HG02884 (cell line): ENCODE data around the gene COL1A1.

Experiments
- ATAC-seq: cut with Tn5 transposase; IDR thresholded peaks from one replicate; pipeline ENCODE4 v1.9.1; 2021; ENCODE audit warnings: mild to moderate bottlenecking, moderate library complexity; ENCODE audit not compliant: unreplicated experiment

The COL1A1 gene

DNA sequence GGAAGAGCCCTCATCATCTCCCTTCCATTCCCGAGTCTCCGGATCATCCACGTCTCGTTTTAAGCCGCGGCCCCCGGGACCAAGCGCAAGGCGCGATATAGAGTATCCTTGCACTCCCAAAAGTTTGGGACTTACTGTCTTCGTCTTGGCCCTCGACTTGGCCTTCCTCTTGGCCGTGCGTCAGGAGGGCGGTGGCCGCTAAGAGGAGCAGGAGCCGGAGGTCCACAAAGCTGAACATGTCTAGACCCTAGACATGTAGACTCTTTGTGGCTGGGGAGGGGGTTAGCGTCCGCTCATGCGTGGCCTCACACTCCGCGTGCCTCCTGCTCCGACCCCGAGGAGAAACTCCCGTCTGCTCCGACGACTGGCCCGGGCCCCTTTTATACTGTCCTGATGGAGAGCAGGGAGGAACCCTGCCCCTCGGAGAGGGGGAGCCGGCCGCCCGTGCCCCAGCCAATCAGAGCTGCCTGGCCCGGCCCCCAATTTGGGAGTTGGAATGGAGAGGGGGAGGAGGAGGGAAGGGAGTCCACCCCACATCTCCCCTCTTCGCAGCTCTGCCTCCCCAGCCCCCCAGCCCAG lies at the start of gene COL1A1:
TSS of gene COL1A1 (minus strand) at position 356 of the 579 bp plus-strand sequence. CDS start at position 238, 118 bp downstream.
- no peak for ATAC-seq

DNA sequence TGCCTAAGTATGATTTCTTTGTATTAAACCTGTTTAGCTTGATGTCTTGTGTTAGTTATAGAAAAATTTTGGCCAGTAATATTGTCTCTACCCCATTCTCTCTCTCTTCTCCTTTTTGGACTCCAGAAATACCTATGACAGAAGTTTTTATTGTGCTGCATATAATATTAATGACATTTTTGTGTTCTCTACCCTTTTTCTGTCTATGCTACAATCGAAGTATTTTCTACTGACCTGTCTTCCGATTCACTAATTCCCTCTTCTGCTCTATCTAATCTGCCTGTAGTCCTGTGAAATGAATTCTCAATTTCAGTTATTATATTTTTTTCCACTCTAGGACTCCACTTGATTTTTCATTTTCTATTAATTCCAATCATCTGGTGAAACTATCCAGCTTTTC lies 46.8 kb upstream of the COL1A1 start:
- ATAC-seq: no peak

DNA sequence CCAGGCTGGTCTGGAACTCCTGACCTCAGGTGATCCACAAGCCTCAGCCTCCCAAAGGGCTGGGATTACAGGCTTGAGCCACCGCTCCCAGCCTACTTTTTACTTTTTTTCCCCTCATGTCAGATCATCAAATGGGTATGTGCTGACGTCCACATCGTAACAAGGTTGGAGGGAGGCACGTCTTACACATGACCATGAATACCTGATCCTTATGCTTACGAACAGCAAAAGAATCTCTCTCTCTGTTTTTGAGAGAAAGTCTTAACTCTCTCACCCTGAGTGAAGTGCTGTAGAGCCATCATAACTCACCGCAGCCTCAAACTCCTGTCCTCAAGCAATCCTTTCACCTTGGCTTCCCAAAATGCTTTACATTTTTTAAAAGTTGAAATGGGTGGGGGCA lies 43.3 kb upstream of the COL1A1 start:
- ATAC-seq: no peak

DNA sequence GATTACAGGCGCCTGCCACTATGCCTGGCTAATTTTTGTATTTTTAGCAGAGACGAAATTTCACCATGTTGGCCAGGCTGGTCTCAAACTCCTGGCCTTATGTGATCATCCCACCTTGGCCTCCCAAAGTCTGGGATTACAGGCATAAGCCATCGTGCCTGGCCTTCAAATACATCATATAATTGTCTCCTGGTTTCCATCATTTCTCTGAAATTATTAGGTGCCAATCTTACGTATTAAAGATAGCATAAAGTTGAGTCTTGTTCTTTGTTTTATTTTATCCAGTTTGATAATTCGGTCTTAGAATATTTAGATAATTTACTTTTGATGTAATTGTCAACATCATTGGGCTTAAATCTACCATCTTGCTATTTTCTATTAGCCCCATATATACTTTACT lies 40.0 kb upstream of the COL1A1 start:
- ATAC-seq: no peak

DNA sequence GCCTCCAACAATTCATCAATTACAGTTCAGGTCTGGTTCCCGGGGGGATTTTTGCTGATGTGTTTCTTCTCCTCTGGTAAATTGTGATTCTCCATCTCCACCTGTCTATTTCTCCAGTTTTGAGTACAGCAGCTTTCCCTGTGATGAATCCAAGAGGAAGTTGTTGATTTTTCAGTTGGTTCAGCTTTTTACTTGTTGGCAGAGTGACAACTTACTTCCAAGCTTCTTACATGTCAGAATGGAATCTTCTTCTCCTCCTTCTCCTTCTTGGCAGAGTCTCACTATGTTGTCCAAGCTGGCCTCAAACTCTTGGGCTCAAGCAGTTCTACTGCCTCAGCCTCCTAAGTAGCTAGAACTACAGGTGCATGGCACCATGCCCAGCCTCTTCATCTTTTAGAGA lies 39.4 kb upstream of the COL1A1 start:
- no peak for ATAC-seq

DNA sequence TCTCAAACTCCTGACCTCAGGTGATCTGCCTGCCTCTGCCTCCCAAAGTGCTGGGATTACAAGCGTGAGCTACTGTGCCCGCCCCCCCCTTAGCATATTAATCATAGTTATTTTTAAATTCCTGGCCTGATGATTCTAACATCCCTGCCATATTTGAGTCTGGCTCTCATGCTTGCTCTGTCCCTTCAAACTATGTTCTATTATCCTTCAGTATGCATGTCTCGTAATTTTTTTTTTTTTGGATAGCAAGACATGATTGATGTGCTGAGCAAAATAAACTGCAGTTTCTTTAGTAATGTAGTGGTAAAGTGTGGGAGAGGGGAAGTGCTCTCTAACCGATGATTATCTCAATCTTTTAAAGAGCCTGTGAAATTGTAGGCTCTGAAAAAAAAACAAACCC lies 38.5 kb upstream of the COL1A1 start:
- ATAC-seq: no peak

DNA sequence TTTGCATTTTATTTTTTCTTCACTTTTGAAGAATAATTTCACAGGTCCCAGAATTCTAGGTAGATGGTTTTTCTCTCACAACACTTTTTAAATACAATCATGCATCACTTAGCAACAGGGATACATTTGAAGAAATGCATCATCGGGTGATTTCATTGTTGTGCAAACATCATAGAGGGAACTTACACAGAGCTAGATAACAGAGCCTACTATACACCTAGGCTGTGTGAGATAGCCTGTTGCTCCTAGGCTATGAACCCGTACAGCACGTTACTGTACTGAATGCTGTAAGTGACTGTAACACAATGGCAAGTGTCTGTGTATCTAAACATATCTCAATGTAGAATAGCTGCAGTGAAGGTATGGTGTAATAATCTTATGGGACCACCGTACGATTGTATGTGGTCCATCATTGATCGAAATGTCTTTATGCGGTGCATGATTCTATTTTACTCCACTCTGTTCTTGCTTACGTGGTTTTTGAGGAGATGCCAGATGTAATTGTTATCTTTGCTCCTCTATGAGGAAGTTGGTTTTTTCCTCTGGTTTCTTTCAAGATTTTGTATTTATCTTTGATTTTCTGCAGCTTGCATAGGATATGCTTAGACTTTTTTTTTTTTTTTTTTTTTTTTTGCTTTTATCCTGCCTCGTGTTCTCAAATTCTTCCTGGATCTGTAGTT lies 37.3 kb upstream of the COL1A1 start:
- ATAC-seq: no peak

DNA sequence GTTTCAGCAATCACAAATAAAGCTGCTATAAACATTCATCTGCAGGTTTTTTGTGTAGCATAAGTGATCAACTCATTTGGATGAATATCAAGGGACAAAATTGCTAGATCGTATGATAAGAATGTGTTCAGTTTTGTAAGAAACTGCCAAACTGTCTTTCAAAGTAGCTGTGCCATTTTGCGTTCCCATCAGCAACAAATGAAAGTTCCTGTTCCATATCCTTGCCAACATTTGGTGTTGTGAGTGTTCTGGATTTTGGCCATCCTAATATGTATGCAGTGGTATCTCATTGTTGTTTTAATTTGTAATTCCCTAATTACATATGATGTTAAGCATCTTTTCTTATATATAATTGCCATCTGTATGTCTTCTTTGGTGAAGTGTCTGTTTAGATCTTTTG lies 36.5 kb upstream of the COL1A1 start:
- no peak for ATAC-seq

DNA sequence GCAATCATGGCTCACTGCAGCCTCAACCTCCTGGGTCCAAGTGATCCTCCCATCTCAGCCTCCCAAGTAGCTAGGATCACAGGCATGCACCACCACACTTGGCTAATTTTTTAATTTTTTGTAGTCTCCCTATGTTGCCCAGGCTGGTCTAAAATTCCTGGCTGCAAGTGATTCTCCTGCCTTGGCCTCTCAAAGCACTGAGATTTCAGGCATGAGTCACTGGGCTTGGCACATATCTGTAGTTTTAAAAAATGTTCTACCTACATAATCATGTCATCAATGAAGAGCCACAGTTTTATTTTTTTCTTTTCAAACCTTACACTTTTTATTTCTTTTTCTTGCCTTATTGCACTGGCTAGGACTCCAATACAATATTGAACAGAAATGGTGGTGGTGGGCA lies 33.1 kb upstream of the COL1A1 start:
- ATAC-seq: no peak

DNA sequence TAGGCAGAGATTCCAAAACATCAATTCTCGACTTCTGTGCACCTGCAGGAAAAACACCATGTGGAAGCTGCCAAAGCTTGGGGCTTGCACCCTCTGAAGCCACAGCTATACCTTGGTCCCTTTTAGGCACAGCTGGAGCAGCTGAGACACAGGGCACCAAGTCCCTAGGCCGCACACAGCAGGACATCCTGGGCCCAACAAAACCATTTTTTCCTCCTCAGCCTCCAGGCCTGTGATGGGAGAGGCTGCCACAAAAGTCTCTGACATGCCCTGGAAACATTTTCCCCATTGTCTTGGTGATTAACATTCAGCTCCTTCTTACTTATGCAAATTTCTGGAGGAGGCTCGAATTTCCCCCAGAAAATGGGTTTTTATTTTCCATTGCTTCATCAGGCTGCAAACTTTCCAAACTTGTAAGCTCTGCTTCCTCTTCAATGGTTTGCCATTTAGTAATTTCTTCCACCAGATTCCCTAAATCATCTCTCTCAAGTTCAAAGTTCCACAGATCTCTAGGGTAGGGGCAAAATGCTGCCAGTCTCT lies 24.3 kb upstream of the COL1A1 start:
- ATAC-seq: no peak

DNA sequence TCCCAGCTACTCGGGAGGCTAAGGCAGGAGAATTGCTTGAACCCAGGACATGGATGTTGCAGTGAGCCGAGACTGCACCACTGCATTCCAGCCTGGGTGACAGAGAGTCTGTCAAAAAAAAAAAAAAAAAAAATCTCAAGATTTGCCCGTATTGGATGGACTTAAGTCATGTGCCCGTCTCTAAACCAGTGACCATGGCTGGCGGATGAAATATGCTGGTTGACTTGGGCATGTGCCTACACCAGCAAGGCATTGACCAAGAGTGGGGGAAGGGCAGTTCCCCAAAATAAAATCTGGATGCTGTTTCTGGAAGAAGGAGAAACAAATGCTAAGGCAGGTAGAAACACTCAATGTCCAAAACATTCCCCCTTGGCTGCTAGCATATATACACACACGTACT lies 21.5 kb upstream of the COL1A1 start:
- ATAC-seq: no peak

DNA sequence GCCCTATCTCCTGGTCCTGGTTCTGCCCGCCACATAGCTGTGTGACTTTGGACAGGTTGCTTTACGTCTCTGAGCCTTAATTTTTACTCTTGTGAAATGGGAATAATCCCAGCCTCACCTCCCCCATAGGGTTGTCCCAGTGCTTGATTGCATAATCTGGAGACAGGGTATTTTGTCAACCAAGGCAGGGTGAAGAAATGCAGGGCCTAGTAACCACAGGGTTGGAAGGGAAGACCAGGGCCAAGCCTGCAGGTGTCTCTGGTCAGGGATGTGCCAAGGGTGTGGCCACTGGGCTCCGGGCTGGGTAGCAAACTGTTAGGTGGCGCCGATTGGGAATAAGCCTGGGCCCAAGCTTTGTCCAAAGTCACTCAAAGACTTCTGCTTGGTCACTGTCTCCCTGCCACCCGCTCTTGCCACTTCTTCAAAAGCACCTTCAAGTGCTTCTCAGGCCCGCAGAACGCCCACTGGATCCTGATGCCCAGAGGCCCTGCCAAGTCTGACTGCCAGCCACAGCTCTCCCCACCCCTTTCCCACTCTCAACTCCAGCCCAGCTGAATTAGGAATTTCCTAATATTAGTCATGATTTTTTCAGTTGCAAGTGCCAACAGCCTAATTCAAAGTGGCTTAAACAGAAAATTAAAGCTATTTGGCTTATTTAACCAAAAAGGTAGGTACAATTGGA lies 20.6 kb upstream of the COL1A1 start:
- ATAC-seq: no peak

DNA sequence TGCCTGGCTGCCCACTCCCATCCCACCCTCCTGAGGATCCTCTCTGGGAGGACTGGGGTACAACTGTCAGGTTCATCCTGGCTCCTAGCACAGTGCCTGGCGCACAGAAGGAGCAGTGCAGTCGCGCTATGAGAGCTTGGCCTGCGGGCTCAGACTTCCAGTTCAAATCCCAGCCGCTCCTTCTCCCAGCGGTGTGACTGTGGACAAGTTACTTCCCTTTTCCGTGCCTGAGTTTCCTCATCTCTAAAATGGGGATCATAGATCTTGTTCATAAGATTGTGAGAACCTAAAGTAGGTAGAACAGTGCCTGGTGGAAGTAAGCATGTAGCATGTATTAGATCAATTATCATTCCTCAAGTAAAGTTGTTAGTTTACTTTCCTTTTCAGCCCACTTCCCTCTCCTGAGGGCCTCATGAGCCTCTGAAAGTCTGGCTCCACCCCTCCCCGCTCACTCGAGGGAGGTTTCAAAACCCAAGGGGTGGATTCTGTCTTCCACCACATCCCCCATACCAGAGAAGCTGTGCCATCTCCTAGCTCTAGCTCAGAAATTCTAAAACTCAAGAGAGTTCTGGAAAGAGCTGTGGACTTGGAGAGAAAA lies 19.9 kb upstream of the COL1A1 start:
- no peak for ATAC-seq

DNA sequence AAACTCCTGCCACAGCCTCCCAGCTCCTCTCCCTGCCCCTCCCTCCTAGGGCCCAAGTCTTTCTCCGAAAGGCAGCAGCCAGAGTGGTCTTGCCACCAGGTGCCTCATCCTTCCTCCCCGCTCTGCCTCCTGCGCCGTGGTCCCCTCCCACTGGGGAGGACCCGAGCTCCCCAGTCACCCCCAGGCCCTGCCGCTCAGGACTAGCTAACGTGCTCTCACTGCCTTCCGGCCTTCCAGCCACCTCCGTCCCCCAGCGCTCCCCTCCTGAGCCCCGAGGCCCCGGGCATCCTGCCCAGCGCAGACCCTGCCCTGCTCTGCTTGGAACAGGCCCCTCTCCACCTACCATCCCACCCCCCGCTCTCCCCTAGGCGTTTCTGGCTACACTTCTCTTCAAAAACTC lies 19.4 kb upstream of the COL1A1 start:
- no peak for ATAC-seq

DNA sequence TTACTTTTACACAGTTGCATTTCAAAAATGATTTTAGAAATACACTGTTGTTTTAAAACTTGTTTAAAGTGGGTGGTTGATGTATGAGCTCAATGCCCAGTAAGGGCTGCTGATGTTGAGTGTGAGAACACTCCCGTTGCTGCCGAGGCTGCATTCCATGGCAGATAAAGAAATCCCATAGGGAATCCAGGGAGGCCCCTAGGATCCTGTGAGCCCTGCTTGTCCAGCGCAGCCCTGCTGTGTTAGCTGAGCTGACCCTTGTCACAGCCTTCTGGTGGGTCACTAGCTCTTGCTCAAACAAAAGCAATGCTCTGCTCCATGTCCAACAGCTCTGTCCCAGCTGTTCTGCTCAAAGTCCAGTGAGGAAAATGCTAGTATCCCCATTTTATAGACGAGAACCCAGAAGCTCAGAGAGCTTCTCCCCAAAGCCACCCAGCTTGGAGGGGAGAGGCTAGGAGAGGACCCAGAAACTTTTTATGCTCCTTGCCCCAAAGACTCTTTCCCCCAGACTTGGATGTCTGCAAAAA lies 18.6 kb upstream of the COL1A1 start:
- ATAC-seq: no peak

DNA sequence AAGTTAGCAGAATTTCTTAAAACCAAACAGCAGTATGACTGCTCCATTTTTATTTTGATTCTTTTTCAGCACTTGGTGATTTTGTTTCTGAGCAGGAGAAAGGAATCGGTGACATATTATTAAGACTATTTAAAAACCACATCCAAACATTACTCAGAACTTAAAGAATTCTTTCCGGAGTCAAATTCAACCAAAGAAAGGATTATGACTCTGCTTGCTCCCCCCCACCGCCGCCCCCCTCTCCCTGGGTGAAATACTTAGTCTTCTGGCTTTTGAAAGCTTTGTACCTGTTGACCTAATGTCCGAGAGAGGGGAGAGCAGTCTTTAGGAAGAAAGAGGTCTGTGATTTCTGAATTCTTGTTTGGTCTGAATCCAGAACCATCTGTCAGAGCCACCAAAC lies 17.9 kb upstream of the COL1A1 start:
- ATAC-seq: no peak

DNA sequence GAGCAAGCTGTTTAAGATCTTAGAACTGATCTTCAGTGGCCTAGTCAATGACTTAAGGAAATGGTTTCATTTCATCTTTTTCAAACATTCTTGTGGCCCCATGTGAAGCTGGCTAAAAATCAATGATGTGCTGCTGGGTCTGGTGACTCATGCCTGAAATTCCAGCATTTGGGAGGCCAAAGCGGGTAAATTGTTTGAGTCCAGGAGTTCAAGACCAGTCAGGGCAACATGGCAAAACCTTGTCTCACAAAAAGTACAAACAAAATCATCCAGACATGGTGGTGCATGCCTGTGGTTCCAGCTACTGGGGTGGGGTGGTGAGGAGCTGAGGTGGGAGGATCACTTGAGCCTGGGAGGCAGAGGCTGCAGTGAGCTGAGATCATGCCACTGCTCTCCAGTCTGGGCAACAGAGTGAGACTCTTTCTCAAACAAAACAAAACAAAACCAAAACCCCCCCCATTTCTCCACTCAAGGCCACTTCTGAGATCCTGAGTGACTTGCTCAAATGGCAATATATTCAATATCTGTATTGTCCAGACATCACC lies 17.4 kb upstream of the COL1A1 start:
- ATAC-seq: no peak

DNA sequence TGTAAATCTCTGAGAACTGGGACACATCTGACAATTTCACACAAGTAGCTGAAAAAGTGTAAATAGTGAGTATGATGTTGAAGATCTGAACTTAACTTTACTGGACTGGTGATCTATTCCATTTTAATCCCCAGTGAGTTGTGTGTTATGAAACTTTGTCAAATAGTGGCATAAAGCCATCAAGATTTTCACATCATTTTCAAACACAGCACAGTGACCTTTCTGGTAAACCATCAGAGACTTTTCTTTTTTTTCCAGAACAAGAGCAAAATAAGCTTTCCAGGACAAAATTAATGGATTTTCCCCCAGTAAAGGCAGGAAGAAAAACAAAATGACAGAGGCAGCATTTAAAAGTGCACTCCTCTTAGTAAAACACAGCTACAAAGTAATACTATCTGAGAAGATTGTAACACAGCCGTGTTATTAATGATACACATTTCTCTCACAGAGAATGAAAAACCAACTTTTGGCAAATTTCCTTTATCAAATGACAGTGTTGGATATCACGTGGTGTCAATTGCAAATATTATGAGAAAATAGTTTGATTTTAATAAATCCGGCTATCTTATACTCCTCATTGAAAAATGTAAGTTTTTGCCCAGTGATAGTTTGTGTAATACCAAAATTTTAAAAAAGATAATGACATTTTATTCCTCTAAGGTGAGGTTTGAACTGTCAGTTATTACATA lies 16.8 kb upstream of the COL1A1 start:
- no peak for ATAC-seq

DNA sequence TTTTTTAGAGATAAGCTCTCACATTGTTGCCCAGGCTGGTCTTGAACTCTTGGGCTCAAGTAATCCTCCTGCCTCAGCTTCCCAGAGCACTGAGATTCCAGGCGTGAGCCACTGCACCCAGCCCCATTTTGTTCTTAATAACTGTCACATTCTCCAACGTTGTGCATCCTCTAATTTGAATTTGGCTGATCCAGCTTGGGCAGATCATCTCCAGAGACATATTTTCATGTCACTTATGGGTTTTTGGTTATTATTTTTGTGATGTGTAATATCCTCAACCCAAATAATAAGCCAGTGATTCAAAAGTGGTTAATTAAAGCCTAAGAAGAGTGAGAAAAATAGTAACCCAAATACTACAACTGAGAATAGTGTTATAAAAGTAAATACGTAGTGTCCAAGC lies 16.2 kb upstream of the COL1A1 start:
- ATAC-seq: no peak

DNA sequence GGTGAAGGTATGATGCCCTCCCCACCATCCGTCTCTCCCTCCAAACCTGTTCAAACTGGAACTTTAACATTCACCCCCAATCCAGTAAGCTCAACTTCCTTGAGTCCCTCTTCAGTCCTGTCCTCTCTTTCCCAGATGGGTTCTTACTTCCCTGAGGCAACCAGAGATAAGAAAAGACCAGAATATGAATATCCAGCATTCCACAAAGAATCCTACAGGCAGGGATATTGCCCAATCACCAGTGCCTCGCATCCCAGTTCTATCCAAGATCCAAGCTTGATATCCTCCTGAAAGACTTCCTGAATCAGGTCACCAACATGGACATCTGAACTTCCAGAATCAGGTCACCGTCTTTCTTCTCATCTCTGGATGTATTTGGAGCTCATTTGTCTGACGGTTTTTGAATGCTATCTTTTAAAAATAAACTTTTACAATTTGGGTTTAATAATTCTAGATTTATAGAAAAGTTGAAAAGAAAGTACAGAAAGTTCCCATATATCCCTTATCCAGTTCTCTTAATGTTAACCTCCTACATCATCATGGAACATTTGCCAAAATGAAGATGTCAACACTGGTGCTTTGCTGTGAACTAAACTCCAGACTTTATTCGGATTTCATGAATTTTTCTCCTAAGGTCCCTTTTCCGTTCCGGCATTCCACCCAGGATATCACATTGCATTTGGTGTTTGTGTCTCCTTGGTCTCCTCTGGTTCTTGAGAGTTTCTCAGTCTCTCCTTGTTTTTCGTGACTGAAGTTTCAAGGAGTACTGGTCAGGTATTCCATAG lies 13.7 kb upstream of the COL1A1 start:
- no peak for ATAC-seq
